Measurements from ENCODE around the gene EIF4G1.

Gene EIF4G1

GRCh38 chr3:184323696-184324095 lies 9.3 kb downstream of the EIF4G1 start:
- TF ChIP-seq CTCF (IDR thresholded peaks at IDR 0.05; ENCODE audit: low read depth, low read length, missing control alignments), result no peak
- no peak overlapping the region for H3K4me3 ChIP-seq (ENCODE audit: low read depth, low read length)
- DNase-seq (ENCODE audit: low read depth), result no peak

GRCh38 chr3:184325269-184325668 lies 10.9 kb downstream of the EIF4G1 start:
- no peak for TF ChIP-seq CTCF (IDR thresholded peaks at IDR 0.05; ENCODE audit: low read depth, low read length, missing control alignments)
- DNase-seq (ENCODE audit: low read depth), result no peak
- H3K4me3 ChIP-seq (ENCODE audit: low read depth, low read length), result no peak overlapping the region

GRCh38 chr3:184325715-184326369 lies 11.4 kb downstream of the EIF4G1 start:
- no peak overlapping the region for H3K4me3 ChIP-seq (ENCODE audit: low read depth, low read length)
- no peak for TF ChIP-seq CTCF (IDR thresholded peaks at IDR 0.05; ENCODE audit: low read depth, low read length, missing control alignments)
- no peak for DNase-seq (ENCODE audit: low read depth)

- no peak for TF ChIP-seq CTCF (IDR thresholded peaks at IDR 0.05; ENCODE audit: low read depth, low read length, missing control alignments)
- no peak for DNase-seq (ENCODE audit: low read depth)
- no peak overlapping the region for H3K4me3 ChIP-seq (ENCODE audit: low read depth, low read length)
Observed at GRCh38 chr3:184327171-184327570, 12.8 kb downstream of the EIF4G1 start.

GRCh38 chr3:184328516-184328915 lies 14.1 kb downstream of the EIF4G1 start:
- no peak overlapping the region for H3K4me3 ChIP-seq (ENCODE audit: low read depth, low read length)
- TF ChIP-seq CTCF (IDR thresholded peaks at IDR 0.05; ENCODE audit: low read depth, low read length, missing control alignments), result no peak
- no peak for DNase-seq (ENCODE audit: low read depth)

- DNase-seq (ENCODE audit: low read depth), result no peak
- no peak for TF ChIP-seq CTCF (IDR thresholded peaks at IDR 0.05; ENCODE audit: low read depth, low read length, missing control alignments)
- H3K4me3 ChIP-seq (ENCODE audit: low read depth, low read length), result no peak overlapping the region
Observed at GRCh38 chr3:184332370-184333090, 18.1 kb downstream of the EIF4G1 start.

GRCh38 chr3:184333190-184333589 lies 18.8 kb downstream of the EIF4G1 start:
- no peak overlapping the region for H3K4me3 ChIP-seq (ENCODE audit: low read depth, low read length)
- no peak for TF ChIP-seq CTCF (IDR thresholded peaks at IDR 0.05; ENCODE audit: low read depth, low read length, missing control alignments)
- no peak for DNase-seq (ENCODE audit: low read depth)
